ENCODE data around the gene LRIG3. TPM values are rescaled to one million over a fixed set of nuclear protein-coding genes. Genes with fewer than 3 reads are reported as not detected.

The LRIG3 gene
- polyA plus RNA-seq, 1 of the 3 experiments (the other 2 are of a cell fraction): 0.03 TPM

GRCh38 chr12:58916921-58917511, 3.3 kb downstream of the LRIG3 start:
- Histone ChIP-seq H3K4me3 (ENCODE audit: low read depth in 2 of 2, low read length in 1 of 2) (no peak overlapping the region), H3K27ac (ENCODE audit: low read depth in 2 of 2, low read length in 1 of 2) (no peak overlapping the region), H3K4me2 (no peak overlapping the region), H3K27me3 (ENCODE audit: insufficient read depth) (peaks cover 34% of the 10 kb centered on the region), H3K9me3 (no peaks in the 10 kb centered on the region), H2AFZ (ENCODE audit: low read depth) (no peak overlapping the region), H3K36me3 (replicated peaks in 1 of 2; ENCODE audit: control insufficient read depth in 1 of 2, insufficient read depth in 2 of 2, low read length in 1 of 2) (no peaks in the 10 kb centered on the region), H4K20me1 (ENCODE audit: insufficient read depth) (no peaks in the 10 kb centered on the region), H3K4me1 (ENCODE audit: control insufficient read depth in 1 of 2, insufficient read depth in 2 of 2, low read depth in 1 of 2, low read length in 1 of 2) (peaks cover 0 to 7% of the 10 kb centered on the region in 2 experiments; a peak in 1 of 4 replicates), H3K9me2 (no peaks in the 10 kb centered on the region), H3K79me2 (ENCODE audit: insufficient read depth) (no peaks in the 10 kb centered on the region), H3K9ac (no peak overlapping the region), H3F3A (replicated peaks; ENCODE audit: insufficient read depth) (no peaks in the 10 kb centered on the region)
- ChIA-PET CTCF (interaction anchor here (0.8 kb wide), 1 partner anchor 22 kb away, joined by 3 read pairs; no protein-coding TSS in a partner anchor), POLR2A (no interaction called here)
- no peak for DNase-seq
- 10% methylated on average over 6 of the region's 6 CpGs for whole genome bisulfite sequencing (ENCODE audit: low lambda C conversion rate)
- TF ChIP-seq FOXJ3 (CRISPR knock-in tag; IDR thresholded peaks at IDR 0.05) (no peak), CTCF (IDR thresholded peaks at IDR 0.05) (no peak), JUND (IDR thresholded peaks at IDR 0.05) (no peak), RXRA (IDR thresholded peaks at IDR 0.05; ENCODE audit: borderline replicate concordance, low read depth) (no peak), USF2 (IDR thresholded peaks at IDR 0.05; ENCODE audit: borderline replicate concordance, low read depth, low read length) (no peak), SIN3A (IDR thresholded peaks at IDR 0.05; ENCODE audit: borderline replicate concordance, low read depth, low read length) (no peak), TAF1 (IDR thresholded peaks at IDR 0.05; ENCODE audit: borderline replicate concordance, low read depth, low read length) (no peak), YY1 (IDR thresholded peaks at IDR 0.05; ENCODE audit: low read depth) (no peak), RAD21 (IDR thresholded peaks at IDR 0.05; ENCODE audit: low read length) (no peak), FOSL2 (IDR thresholded peaks at IDR 0.05; ENCODE audit: borderline replicate concordance, low read depth) (no peak), ELF1 (IDR thresholded peaks at IDR 0.05) (no peak), SMC3 (IDR thresholded peaks at IDR 0.05; ENCODE audit: low read depth, low read length) (no peak), RCOR1 (IDR thresholded peaks at IDR 0.05; ENCODE audit: low read length) (no peak), EZH2phosphoT487 (IDR thresholded peaks at IDR 0.05; ENCODE audit: borderline replicate concordance, low read depth) (no peak), TCF12 (IDR thresholded peaks at IDR 0.05) (no peak), RFX5 (IDR thresholded peaks at IDR 0.05; ENCODE audit: low read length) (no peak)

- Histone ChIP-seq H4K20me1 (ENCODE audit: insufficient read depth) (no peaks in the 10 kb centered on the region), H2AFZ (ENCODE audit: low read depth) (no peak overlapping the region), H3K4me1 (ENCODE audit: control insufficient read depth in 1 of 2, insufficient read depth in 2 of 2, low read depth in 1 of 2, low read length in 1 of 2) (peaks cover 0 to 7% of the 10 kb centered on the region in 2 experiments; a peak in 1 of 4 replicates), H3K27me3 (ENCODE audit: insufficient read depth) (peaks cover 31% of the 10 kb centered on the region), H3K9ac (no peak overlapping the region), H3K4me3 (ENCODE audit: low read depth in 2 of 2, low read length in 1 of 2) (no peak overlapping the region), H3F3A (replicated peaks; ENCODE audit: insufficient read depth) (no peaks in the 10 kb centered on the region), H3K27ac (ENCODE audit: low read depth in 2 of 2, low read length in 1 of 2) (no peak overlapping the region; a peak in 1 of 4 replicates), H3K79me2 (ENCODE audit: insufficient read depth) (no peaks in the 10 kb centered on the region), H3K9me2 (no peaks in the 10 kb centered on the region), H3K4me2 (no peak overlapping the region), H3K9me3 (no peaks in the 10 kb centered on the region), H3K36me3 (replicated peaks in 1 of 2; ENCODE audit: control insufficient read depth in 1 of 2, insufficient read depth in 2 of 2, low read length in 1 of 2) (no peaks in the 10 kb centered on the region)
- ChIA-PET CTCF (no interaction called here), POLR2A (no interaction called here)
- 10% methylated on average over 2 of the region's 2 CpGs for WGBS (ENCODE audit: low lambda C conversion rate)
- no peak for DNase-seq
- TF ChIP-seq RAD21 (IDR thresholded peaks at IDR 0.05; ENCODE audit: low read length): no peak
- no peak for TF ChIP-seq SMC3 (IDR thresholded peaks at IDR 0.05; ENCODE audit: low read depth, low read length)
- no peak for TF ChIP-seq USF2 (IDR thresholded peaks at IDR 0.05; ENCODE audit: borderline replicate concordance, low read depth, low read length)
- no peak for TF ChIP-seq SIN3A (IDR thresholded peaks at IDR 0.05; ENCODE audit: borderline replicate concordance, low read depth, low read length)
- no peak for TF ChIP-seq GABPA (IDR thresholded peaks at IDR 0.05; ENCODE audit: low read depth)
- no peak for TF ChIP-seq MXI1 (IDR thresholded peaks at IDR 0.05; ENCODE audit: low read depth, low read length)
- TF ChIP-seq TEAD4 (IDR thresholded peaks at IDR 0.05; ENCODE audit: borderline replicate concordance, insufficient read depth): no peak
- TF ChIP-seq FOXM1 (IDR thresholded peaks at IDR 0.05; ENCODE audit: low read depth): no peak
- no peak for TF ChIP-seq EP300 (IDR thresholded peaks at IDR 0.05; ENCODE audit: borderline replicate concordance in 1 of 2, low read depth in 1 of 2, low read length in 1 of 2)
- no peak for TF ChIP-seq USF1 (IDR thresholded peaks at IDR 0.05; ENCODE audit: borderline replicate concordance, low read depth)
Observed at GRCh38 chr12:58916161-58916621, 4.1 kb downstream of the LRIG3 start.

Measured in SK-N-SH (cell line).